KOPT-K1 (cell line): ENCODE measurements around the gene PSMA7.

Experiments used
- H3K27ac ChIP-seq: fragments of 200-600 bp; sonication (generic); 2 replicates; pipeline ENCODE4 v1.5.1; 2016; ENCODE audit warnings: antibody characterized with exemption, mild to moderate bottlenecking, low read depth, low read length; ENCODE audit not compliant: poor library complexity, severe bottlenecking
- H3K36me3 ChIP-seq: fragments of 200-600 bp; sonication (generic); 2 replicates; pipeline ENCODE4 v1.5.1; 2017; ENCODE audit warnings: antibody characterized with exemption, mild to moderate bottlenecking, low read length, moderate library complexity; ENCODE audit not compliant: insufficient read depth
- H3K9me3 ChIP-seq: fragments of 200-600 bp; sonication (generic); 2 replicates; pipeline ENCODE4 v1.5.1; 2017; ENCODE audit warnings: antibody characterized with exemption, low read length, mild to moderate bottlenecking; ENCODE audit not compliant: insufficient read depth, poor library complexity, severe bottlenecking

The PSMA7 gene

GRCh38 chr20:62176866-62177265 is 33.7 kb upstream of the PSMA7 start:
- H3K36me3 ChIP-seq = peaks cover 52% of the 10 kb centered on the region

GRCh38 chr20:62175711-62176110 is 32.5 kb upstream of the PSMA7 start:
- Histone ChIP-seq H3K36me3 (peaks cover 52% of the 10 kb centered on the region), H3K9me3 (no peaks in the 10 kb centered on the region), H3K27ac (no peak overlapping the region)

More at GRCh38 chr20:62176866-62177265, 33.7 kb upstream of the PSMA7 start:
- no peak overlapping the region for H3K27ac ChIP-seq
- no peaks in the 10 kb centered on the region for H3K9me3 ChIP-seq

- no peaks in the 10 kb centered on the region for H3K9me3 ChIP-seq
- H3K36me3 ChIP-seq = peaks cover 52% of the 10 kb centered on the region
- H3K27ac ChIP-seq = no peak overlapping the region
These were observed 31.9 kb upstream of the PSMA7 start for GRCh38 chr20:62174870-62175624.

GRCh38 chr20:62174021-62174804 is 31.0 kb upstream of the PSMA7 start:
- H3K36me3 ChIP-seq = peaks cover 55% of the 10 kb centered on the region
- H3K27ac ChIP-seq = no peak overlapping the region
- no peaks in the 10 kb centered on the region for H3K9me3 ChIP-seq

GRCh38 chr20:62172666-62173065 is 29.5 kb upstream of the PSMA7 start:
- Histone ChIP-seq H3K9me3 (no peaks in the 10 kb centered on the region), H3K27ac (no peak overlapping the region), H3K36me3 (peaks cover 62% of the 10 kb centered on the region)

GRCh38 chr20:62171245-62171644 is 28.1 kb upstream of the PSMA7 start:
- Histone ChIP-seq H3K36me3 (peaks cover 65% of the 10 kb centered on the region), H3K27ac (no peak overlapping the region), H3K9me3 (no peaks in the 10 kb centered on the region)

- Histone ChIP-seq H3K27ac (no peak overlapping the region), H3K36me3 (peaks cover 65% of the 10 kb centered on the region)
These were observed 27.3 kb upstream of the PSMA7 start for GRCh38 chr20:62170536-62170935.

GRCh38 chr20:62168890-62169435 is 25.8 kb upstream of the PSMA7 start:
- peaks cover 66% of the 10 kb centered on the region for H3K36me3 ChIP-seq
- H3K27ac ChIP-seq = no peak overlapping the region
- no peaks in the 10 kb centered on the region for H3K9me3 ChIP-seq

More at GRCh38 chr20:62170536-62170935, 27.3 kb upstream of the PSMA7 start:
- H3K9me3 ChIP-seq = no peaks in the 10 kb centered on the region

GRCh38 chr20:62168061-62168460 is 24.9 kb upstream of the PSMA7 start:
- no peak overlapping the region for H3K27ac ChIP-seq
- peaks cover 74% of the 10 kb centered on the region for H3K36me3 ChIP-seq
- H3K9me3 ChIP-seq = no peaks in the 10 kb centered on the region

- H3K27ac ChIP-seq = no peak overlapping the region
- peaks cover 74% of the 10 kb centered on the region for H3K36me3 ChIP-seq
- H3K9me3 ChIP-seq = no peaks in the 10 kb centered on the region
These were observed 24.3 kb upstream of the PSMA7 start for GRCh38 chr20:62167474-62167873.

GRCh38 chr20:62165762-62166399 is 22.7 kb upstream of the PSMA7 start:
- H3K27ac ChIP-seq = no peak overlapping the region
- peaks cover 85% of the 10 kb centered on the region for H3K36me3 ChIP-seq
- no peaks in the 10 kb centered on the region for H3K9me3 ChIP-seq

- no peak overlapping the region for H3K27ac ChIP-seq
- peaks cover 90% of the 10 kb centered on the region for H3K36me3 ChIP-seq
- no peaks in the 10 kb centered on the region for H3K9me3 ChIP-seq
These were observed 21.9 kb upstream of the PSMA7 start for GRCh38 chr20:62164879-62165761.

- Histone ChIP-seq H3K9me3 (no peaks in the 10 kb centered on the region), H3K36me3 (peaks cover 85% of the 10 kb centered on the region), H3K27ac (no peak overlapping the region)
These were observed 21.0 kb upstream of the PSMA7 start for GRCh38 chr20:62163986-62164762.

GRCh38 chr20:62163485-62163865 is 20.3 kb upstream of the PSMA7 start:
- Histone ChIP-seq H3K27ac (no peak overlapping the region), H3K9me3 (no peaks in the 10 kb centered on the region), H3K36me3 (peaks cover 78% of the 10 kb centered on the region)
